Activated B cell treated with CpG ODN at 0.5 μM for 24 hours (primary cell): ENCODE measurements around the gene CKM. TPM values are rescaled to one million over a fixed set of nuclear protein-coding genes. Genes with fewer than 3 reads are reported as not detected.

Experiments
- ATAC-seq: fragments of 200-7000 bp; cut with Tn5 transposase; one replicate; pipeline ENCODE4 v1.10.0; 2021; ENCODE audit warnings: low read depth, mild to moderate bottlenecking, moderate library complexity
- CTCF ChIA-PET: fragments of 350-600 bp; sonication (Branson Sonifier 250); formaldehyde crosslinking; loops from one replicate; lab custom pipeline; 2021; ENCODE audit warnings: antibody characterized with exemption; lab: Charles Lee
- POLR2A ChIA-PET: fragments of 350-600 bp; sonication (Branson Sonifier 250); formaldehyde crosslinking; loops from one replicate; lab custom pipeline; 2021; ENCODE audit warnings: antibody characterized with exemption; lab: Charles Lee
- DNase-seq: peaks from one replicate; pipeline ENCODE4 v3.0.0; 2022
- H3K27ac Mint-ChIP-seq: one replicate; pipeline ENCODE4 v1.8.0; 2020; ENCODE audit warnings: mixed read lengths
- H3K27me3 Mint-ChIP-seq: one replicate; pipeline ENCODE4 v1.8.0; 2021; ENCODE audit warnings: mixed read lengths
- H3K36me3 Mint-ChIP-seq: one replicate; pipeline ENCODE4 v1.8.0; 2021; ENCODE audit warnings: low read depth, mixed read lengths
- H3K4me1 Mint-ChIP-seq: one replicate; pipeline ENCODE4 v1.8.0; 2021; ENCODE audit warnings: mixed read lengths
- H3K4me3 Mint-ChIP-seq: one replicate; pipeline ENCODE4 v1.8.0; 2020; ENCODE audit warnings: mild to moderate bottlenecking, mixed read lengths
- H3K9me3 Mint-ChIP-seq: one replicate; pipeline ENCODE4 v1.8.0; 2020; ENCODE audit warnings: mixed read lengths
- CTCF ChIP-seq: fragments of 200-600 bp; IDR thresholded peaks from one replicate; pipeline ENCODE4 v1.8.0; 2022; ENCODE audit warnings: antibody characterized with exemption, mild to moderate bottlenecking
- intact Hi-C: fragments of 100-400 bp; cut with micrococcal nuclease; formaldehyde crosslinking; loops from one replicate; pipeline ENCODE4 v1.15.1; 2024
- total RNA-seq: library from RNA; stranded (reverse); gene quantifications from 2 replicates; pipeline ENCODE4 v1.2.3, GENCODE V29; 2022

CKM gene
- total RNA-seq, 1 donor from 2014 or later, result not detected

- no peaks in the 10 kb centered on the region for H3K27me3 Mint-ChIP-seq
- H3K36me3 Mint-ChIP-seq, result peaks cover 39% of the 10 kb centered on the region
- no peak for TF ChIP-seq CTCF
- ATAC-seq (no peak), DNase-seq (no peak)
- H3K4me3 Mint-ChIP-seq, result no peak overlapping the region
- intact Hi-C loops, result no loop called here
- CTCF ChIA-PET, result no interaction called here
- POLR2A ChIA-PET, result no interaction called here
- H3K4me1 Mint-ChIP-seq, result no peaks in the 10 kb centered on the region
- H3K9me3 Mint-ChIP-seq, result no peaks in the 10 kb centered on the region
- no peak overlapping the region for H3K27ac Mint-ChIP-seq
Measured at GRCh38 chr19:45352471-45352870, 29.8 kb upstream of the CKM start.

GRCh38 chr19:45352062-45352461 lies 29.4 kb upstream of the CKM start:
- Mint-ChIP-seq H3K27ac (no peak overlapping the region), H3K4me1 (no peaks in the 10 kb centered on the region), H3K4me3 (no peak overlapping the region), H3K9me3 (no peaks in the 10 kb centered on the region), H3K27me3 (no peaks in the 10 kb centered on the region), H3K36me3 (peaks cover 36% of the 10 kb centered on the region)
- no peak for DNase-seq
- CTCF ChIA-PET, result no interaction called here
- ATAC-seq, result no peak
- intact Hi-C loops, result no loop called here
- POLR2A ChIA-PET, result no interaction called here
- TF ChIP-seq CTCF, result no peak

GRCh38 chr19:45351401-45351952 lies 28.8 kb upstream of the CKM start:
- no peaks in the 10 kb centered on the region for H3K4me1 Mint-ChIP-seq
- H3K36me3 Mint-ChIP-seq, result peaks cover 32% of the 10 kb centered on the region
- ChIA-PET CTCF (no interaction called here), POLR2A (no interaction called here)
- H3K4me3 Mint-ChIP-seq, result no peak overlapping the region
- H3K9me3 Mint-ChIP-seq, result no peaks in the 10 kb centered on the region
- H3K27me3 Mint-ChIP-seq, result no peaks in the 10 kb centered on the region
- ATAC-seq, result no peak
- intact Hi-C loops, result no loop called here
- DNase-seq, result no peak
- H3K27ac Mint-ChIP-seq, result no peak overlapping the region
- TF ChIP-seq CTCF, result no peak

GRCh38 chr19:45350477-45351058 lies 27.9 kb upstream of the CKM start:
- DNase-seq (no peak), ATAC-seq (no peak)
- CTCF ChIA-PET, result no interaction called here
- Mint-ChIP-seq H3K4me1 (no peaks in the 10 kb centered on the region), H3K4me3 (no peak overlapping the region), H3K9me3 (no peaks in the 10 kb centered on the region), H3K27ac (no peak overlapping the region), H3K36me3 (peaks cover 27% of the 10 kb centered on the region), H3K27me3 (peaks cover 5% of the 10 kb centered on the region)
- no peak for TF ChIP-seq CTCF
- intact Hi-C loops, result no loop called here
- POLR2A ChIA-PET, result no interaction called here

- no peaks in the 10 kb centered on the region for H3K9me3 Mint-ChIP-seq
- DNase-seq, result no peak
- no peak overlapping the region for H3K4me3 Mint-ChIP-seq
- ChIA-PET CTCF (no interaction called here), POLR2A (no interaction called here)
- peaks cover 5% of the 10 kb centered on the region for H3K27me3 Mint-ChIP-seq
- peaks cover 22% of the 10 kb centered on the region for H3K36me3 Mint-ChIP-seq
- no peak for TF ChIP-seq CTCF
- H3K27ac Mint-ChIP-seq, result no peak overlapping the region
- no peak for ATAC-seq
- H3K4me1 Mint-ChIP-seq, result no peaks in the 10 kb centered on the region
- intact Hi-C loops, result no loop called here
Measured at GRCh38 chr19:45349430-45349941, 26.8 kb upstream of the CKM start.
